ENCODE results near the gene KIRREL3.

Gene KIRREL3

DNA sequence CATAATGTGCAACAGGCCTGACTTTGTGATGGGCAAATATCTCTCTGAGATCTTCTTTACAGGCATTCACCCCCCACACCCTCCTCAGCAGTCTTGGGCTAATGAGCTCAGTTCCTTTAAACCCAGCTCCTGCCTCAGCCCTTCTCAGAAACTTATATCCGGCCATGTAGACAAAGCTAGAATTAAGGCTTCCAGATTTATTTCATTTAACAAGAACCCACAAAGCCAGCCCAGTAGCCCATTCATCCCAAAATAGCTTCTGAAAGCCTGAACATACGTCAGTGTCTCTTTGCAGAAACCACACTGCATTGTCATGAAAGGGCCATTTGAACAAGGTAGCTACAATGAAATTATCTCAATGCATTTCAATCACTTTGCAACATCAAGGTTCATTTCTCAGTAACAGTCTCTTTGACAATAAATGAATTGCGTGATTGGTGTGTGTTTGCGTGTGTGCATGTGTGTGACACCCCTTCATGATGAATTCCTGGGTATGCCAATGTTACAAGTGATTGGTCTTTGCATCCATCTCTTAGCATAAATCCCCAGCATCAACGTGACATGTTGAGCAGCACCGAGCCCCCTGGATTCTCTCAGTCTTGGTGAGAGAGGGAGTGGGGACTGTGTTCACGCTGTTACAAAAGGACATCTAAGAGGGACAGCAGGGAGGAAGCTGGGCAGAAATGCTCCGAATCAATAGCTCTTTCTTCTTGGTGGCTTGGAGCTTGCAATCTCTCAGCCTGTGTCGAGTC is 299.6 kb downstream of the KIRREL3 start:
- DNase-seq = no peak

DNA sequence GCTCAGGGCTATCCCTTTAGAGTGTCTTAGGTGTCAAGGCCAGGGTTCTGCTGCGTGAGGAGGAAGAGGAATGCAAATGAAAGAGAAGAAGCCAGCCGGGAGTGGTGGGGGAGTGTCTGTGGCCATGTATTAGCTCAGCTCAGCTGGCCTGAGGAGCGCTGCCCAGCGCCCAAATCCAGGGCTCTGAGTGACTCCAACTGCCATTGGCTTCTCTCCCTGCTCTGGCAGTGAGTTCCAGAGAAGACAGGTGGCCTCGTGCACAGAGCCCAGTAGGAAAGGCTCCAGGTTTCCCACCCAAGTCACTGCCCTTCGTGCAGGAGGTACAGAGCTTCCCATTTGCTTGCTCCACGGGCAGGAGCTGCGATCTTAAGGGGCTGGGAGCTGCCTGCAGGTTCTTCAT is 302.0 kb downstream of the KIRREL3 start:
- no peak for DNase-seq

- DNase-seq = no peak
These were observed 302.6 kb downstream of the KIRREL3 start for GRCh38 chr11:126697936-126698335.

- no peak for DNase-seq
These were observed 303.6 kb downstream of the KIRREL3 start for GRCh38 chr11:126696982-126697381.

DNA sequence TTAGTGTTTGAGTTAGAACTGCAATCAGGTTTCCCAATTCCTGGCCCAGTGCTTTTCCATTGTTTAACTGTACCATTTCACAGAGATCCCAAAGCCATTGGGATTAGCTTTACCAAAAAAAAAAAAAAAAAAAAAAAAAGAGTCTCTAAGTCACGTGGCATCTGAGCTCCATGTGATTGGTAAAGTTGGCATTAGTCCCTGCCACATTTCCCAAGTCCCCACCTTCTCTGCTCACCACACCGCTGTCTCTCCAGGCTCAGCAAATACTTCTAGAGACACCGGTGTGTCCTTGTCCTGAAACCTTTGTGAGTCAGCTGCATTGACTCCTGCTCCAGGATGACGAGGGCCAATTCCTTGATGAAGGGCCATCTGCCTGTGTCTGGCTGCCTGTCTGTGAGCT is 305.3 kb downstream of the KIRREL3 start:
- no peak for DNase-seq

DNA sequence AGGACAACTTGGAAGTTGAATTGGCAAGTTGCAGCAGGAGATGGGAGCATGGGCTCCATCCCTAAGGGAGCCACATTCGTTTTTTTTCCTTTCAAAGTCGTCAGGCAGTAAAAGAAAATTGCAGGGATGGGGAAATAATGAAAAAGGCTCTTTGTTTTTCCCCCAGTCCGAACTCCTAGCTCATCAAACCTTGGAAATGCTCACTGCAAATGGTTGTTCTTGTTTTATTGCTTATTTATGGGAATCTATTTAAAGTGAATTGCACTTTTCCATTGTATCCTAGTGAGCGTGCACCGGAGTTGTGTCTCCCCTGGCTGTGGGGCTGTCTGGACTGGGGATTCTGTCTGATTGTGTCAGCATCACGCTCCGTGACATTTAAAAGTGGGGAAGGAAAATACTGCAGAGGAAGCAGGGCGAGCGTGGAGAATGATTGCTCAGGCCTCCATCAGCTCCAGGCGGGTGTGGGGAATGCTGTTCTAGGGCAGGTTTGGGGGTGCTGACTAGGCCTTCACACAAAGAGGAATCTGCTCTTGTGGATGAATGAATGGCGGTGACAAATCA is 306.4 kb downstream of the KIRREL3 start:
- no peak for DNase-seq

- DNase-seq = no peak
These were observed 313.1 kb downstream of the KIRREL3 start for GRCh38 chr11:126687477-126687876.

GRCh38 chr11:126686938-126687337 is 313.6 kb downstream of the KIRREL3 start:
- DNase-seq = no peak

- DNase-seq = no peak
These were observed 316.5 kb downstream of the KIRREL3 start for GRCh38 chr11:126683766-126684728.

DNA sequence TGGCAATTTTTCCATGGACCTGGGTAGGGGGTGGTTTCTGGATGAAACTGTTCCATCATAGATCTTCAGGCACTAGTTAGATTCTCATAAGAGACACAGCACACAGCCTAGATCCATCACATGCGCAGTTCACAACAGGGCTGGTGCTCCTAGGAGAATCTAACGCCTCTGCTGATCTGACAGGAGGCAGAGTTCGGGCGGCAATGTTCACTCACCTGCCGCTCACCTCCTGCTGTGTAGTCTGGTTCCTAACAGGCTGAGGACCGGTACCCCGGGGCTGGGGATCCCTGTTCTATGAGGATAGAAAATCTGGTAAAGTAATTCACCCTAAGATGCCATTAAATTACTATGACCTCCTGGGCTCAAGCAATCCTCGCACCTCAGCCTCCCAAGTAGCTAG is 318.0 kb downstream of the KIRREL3 start:
- DNase-seq = no peak

DNA sequence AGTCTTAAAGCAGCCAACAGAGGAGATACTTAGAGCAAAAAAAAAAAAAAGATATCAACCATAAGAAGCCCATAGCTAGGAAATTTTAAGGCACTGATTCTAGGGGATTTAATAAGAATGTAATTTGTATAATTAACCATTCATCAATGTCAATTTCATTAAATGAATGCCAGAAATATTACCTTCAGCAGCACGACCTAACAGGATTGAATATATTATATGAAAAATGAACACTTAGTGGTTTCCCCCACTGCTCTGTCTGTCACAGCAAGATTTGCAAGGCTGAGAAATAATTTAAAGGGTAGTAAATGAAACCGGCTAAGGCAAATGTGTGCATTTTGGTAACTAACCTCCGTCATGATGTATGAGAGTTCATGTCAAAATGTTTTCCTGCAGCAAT is 319.9 kb downstream of the KIRREL3 start:
- no peak for DNase-seq

- DNase-seq = no peak
These were observed 320.4 kb downstream of the KIRREL3 start for GRCh38 chr11:126680131-126680530.

DNA sequence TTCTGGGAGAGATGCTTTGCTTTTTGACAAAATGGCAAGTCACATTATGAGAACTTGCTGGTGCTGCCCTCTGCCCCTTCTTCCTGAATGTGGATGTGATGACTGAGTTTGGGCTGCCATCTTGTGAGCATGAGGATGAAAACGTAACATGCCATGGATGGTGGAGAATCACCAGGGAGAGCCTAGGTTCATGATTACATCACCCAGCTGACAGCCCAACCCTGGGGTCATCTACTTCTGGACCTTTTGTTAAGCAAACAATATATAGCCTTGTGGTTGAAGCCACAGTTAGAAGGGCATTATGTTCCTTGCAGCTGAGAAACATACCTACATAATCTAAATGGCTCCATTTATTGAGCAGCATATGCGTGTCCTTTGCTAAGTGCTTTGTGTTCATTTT is 321.5 kb downstream of the KIRREL3 start:
- no peak for DNase-seq

DNA sequence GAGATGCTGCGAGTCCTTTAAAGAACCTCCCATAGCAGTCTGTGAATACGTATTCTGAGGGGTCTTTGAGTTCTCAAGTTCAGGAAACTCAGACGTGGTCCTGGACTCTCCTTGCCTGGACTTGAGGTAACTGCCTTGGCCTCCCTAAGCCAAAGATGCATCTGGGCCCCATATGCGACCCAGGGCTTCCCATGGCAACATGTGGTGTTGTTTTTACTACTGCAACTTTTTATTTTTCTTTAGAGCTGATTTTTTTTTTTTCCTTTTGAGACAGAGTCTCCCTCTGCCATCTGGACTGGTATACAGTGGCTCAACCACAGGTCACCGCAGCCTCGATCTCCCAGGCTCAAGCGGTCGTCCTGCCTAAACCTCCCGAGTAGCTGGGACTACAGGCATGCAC is 324.0 kb downstream of the KIRREL3 start:
- DNase-seq = no peak

GRCh38 chr11:126673319-126673718 is 327.3 kb downstream of the KIRREL3 start:
- no peak for DNase-seq

GRCh38 chr11:126669416-126669815 is 331.2 kb downstream of the KIRREL3 start:
- no peak for DNase-seq

- no peak for DNase-seq
These were observed 335.9 kb downstream of the KIRREL3 start for GRCh38 chr11:126664643-126665042.

DNA sequence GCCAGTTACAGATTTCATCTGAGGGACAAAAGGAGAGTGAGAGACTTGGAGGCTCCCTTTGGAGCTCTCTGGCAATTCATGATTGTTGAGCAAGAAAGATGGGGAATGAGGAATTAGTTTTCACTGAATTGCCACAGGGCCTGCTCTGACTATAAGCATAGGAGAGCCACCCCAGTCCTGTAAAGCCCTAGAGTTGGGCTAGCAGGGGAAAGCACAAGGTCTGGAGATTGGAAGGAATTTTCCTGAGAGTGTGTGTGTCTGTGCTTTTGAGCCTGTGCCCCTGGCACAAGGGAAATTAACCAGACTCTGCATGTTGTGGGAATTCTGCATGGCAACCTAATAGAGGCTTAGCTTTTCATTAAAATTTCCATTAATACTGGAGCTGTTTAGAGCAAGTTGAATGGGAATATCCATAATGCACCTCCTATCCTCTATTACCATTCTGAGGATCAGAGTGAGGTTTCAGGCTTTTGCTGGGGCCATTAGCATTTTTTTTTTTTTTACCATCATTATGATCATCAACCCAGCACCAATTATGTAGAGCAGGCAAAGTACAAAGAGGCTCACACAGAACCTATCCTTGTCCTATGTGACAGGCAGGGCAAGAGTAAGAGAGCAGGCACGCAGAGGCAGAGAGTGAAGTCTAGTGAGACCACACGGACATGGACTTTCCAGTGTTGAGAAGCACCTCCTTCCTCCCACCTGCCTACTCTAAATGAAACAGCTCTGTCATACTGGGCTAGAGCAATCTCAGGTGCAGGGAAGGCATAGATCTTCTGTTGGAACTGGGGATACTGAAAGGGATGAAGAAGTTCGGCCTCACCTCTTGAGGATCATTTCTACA is 336.6 kb downstream of the KIRREL3 start:
- DNase-seq = no peak

DNA sequence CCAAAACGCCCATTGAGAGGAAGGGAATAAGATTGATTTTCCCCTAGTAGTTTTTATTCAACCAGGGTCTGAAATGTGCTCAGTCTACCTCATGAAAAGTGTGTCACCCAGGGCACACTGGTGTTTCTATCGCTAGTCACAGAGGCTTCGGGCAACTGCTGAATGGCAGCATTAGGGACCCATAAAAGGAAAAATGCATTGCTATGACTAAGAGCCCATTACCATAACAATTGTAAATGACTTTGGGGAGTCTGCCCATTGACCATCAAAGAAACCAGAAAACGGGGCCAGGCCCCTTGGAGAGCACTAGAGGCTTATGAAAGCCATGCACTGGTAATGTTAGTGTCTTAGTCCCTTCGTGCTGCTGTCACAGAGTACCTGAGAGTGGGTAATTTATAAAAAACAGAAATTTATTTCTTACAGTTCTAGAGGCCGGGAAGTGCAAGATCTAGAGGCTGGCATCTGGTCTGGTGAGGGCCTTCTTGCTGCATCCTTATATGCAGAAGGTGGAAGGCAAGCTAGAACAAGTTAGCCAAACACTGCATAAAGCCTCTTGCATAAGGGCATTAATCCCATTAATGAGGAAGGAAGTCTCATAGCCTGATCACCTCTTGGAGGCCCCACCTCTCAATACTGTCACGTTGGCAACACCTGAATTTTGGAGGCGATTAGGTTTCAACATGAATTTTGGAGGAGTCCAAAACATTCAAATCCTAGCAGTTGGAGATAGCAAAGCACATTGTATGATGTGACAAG is 338.4 kb downstream of the KIRREL3 start:
- no peak for DNase-seq

- no peak for DNase-seq
These were observed 339.7 kb downstream of the KIRREL3 start for GRCh38 chr11:126660761-126661425.

- DNase-seq = no peak
These were observed 340.2 kb downstream of the KIRREL3 start for GRCh38 chr11:126660321-126660720.

Measured in activated CD4-positive, alpha-beta T cell treated with anti-CD3 and anti-CD28 coated beads, Interleukin-2, Interleukin-6, amounts not matched to agents 100 ng/mL and 50 ng/mL, durations not matched to agents 16 hours and 8 hours (primary cell).